Tibial nerve (tissue), 4 donors: ENCODE results near the gene KIAA1217.

Source experiments
- CTCF ChIP-seq, 5 experiments: fragments of 200-600 bp in 3 of 5; fragments of 450-650 bp in 2 of 5; sonication (generic) in 3 of 5; IDR thresholded peaks; one replicate each; pipeline ENCODE4 v1.5.1; 2016 to 2019; ENCODE audit warnings: antibody characterized with exemption in 5 of 5, mild to moderate bottlenecking in 3 of 5, moderate library complexity in 2 of 5
- EP300 ChIP-seq, 2 donors: sonication (generic); formaldehyde crosslinking; IDR thresholded peaks; one replicate each; pipeline ENCODE4 v1.6.1; 2017; ENCODE audit warnings: antibody characterized with exemption in 2 of 2, mild to moderate bottlenecking in 1 of 2
- POLR2A ChIP-seq, 2 donors: fragments of 450-650 bp; IDR thresholded peaks; one replicate each; pipeline ENCODE4 v1.6.1; 2017; ENCODE audit warnings: antibody characterized with exemption in 2 of 2, mild to moderate bottlenecking in 2 of 2, moderate library complexity in 2 of 2

DNA sequence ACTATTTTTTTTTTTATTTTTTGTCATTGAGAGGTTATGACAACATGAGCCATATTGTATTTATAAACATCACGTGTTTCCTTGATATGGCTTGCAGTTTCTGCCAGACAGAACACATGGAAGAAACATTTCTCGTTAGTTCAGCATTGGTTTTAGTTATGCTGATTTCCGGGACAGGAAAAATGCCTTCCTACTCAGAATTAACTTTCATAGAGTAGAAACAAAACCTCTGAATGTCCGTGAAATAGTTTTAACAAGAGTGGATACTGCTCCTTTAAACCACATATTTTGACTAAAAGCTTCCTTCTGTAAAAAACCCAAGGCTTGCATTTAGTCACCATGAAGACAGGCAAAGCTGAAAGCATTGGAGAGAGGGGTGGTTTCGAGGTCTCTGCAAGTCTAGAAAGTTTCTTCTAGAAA is 240.4 kb downstream of the KIAA1217 start:
- TF ChIP-seq CTCF (IDR thresholded peaks at IDR 0.05): no peak
- TF ChIP-seq EP300 (IDR thresholded peaks at IDR 0.05): no peak
- no peak for TF ChIP-seq POLR2A (IDR thresholded peaks at IDR 0.05)
